ENCODE measurements around the gene NOVA2. TPM values are rescaled to one million over a fixed set of nuclear protein-coding genes. Genes with fewer than 3 reads are reported as not detected.

The NOVA2 gene
- total and polyA plus RNA-seq, 2 of the 8 experiments (the other 6 are each of a cell fraction or from before 2014, with no cell fraction given): 3.2 to 24.6 TPM

GRCh38 chr19:46014534-46014933 lies 40.9 kb upstream of the NOVA2 start:
- no peak overlapping the region for H2AK5ac ChIP-seq (ENCODE audit: low read depth, low read length)
- no peak for FAIRE-seq
- TF ChIP-seq ASH2L (IDR thresholded peaks at IDR 0.05; ENCODE audit: low read length) (no peak), CEBPB (IDR thresholded peaks at IDR 0.05; ENCODE audit: low read depth, low read length) (no peak), TCF12 (IDR thresholded peaks at IDR 0.05; ENCODE audit: low read depth, low read length) (no peak), CREB1 (IDR thresholded peaks at IDR 0.05) (no peak), TAF1 (IDR thresholded peaks at IDR 0.05; ENCODE audit: low read depth, low read length) (no peak), SAP30 (IDR thresholded peaks at IDR 0.05; ENCODE audit: insufficient read depth, insufficient replicate concordance, low read length) (no peak), CBX8 (IDR thresholded peaks at IDR 0.05; ENCODE audit: borderline replicate concordance, low read depth, low read length) (no peak), BACH1 (IDR thresholded peaks at IDR 0.05; ENCODE audit: low read length) (no peak), SUZ12 (IDR thresholded peaks at IDR 0.05; ENCODE audit: low read length) (no peak), POLR2AphosphoS5 (IDR thresholded peaks at IDR 0.05; ENCODE audit: low read depth, low read length) (no peak), GTF2F1 (IDR thresholded peaks at IDR 0.05; ENCODE audit: borderline replicate concordance, low read depth, low read length) (no peak), CHD2 (IDR thresholded peaks at IDR 0.05; ENCODE audit: low read length) (no peak), POU5F1 (IDR thresholded peaks at IDR 0.05; ENCODE audit: low read depth, low read length) (no peak)
- TF ChIP-seq, protein P1, sequence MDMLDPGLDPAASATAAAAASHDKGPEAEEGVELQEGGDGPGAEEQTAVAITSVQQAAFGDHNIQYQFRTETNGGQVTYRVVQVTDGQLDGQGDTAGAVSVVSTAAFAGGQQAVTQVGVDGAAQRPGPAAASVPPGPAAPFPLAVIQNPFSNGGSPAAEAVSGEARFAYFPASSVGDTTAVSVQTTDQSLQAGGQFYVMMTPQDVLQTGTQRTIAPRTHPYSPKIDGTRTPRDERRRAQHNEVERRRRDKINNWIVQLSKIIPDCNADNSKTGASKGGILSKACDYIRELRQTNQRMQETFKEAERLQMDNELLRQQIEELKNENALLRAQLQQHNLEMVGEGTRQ (IDR thresholded peaks at IDR 0.05; ENCODE audit: low read length): no peak

More at GRCh38 chr19:46014534-46014933, 40.9 kb upstream of the NOVA2 start:
- Histone ChIP-seq H4K91ac (replicated peaks; ENCODE audit: insufficient read length, low read length) (no peak overlapping the region), H3K18ac (ENCODE audit: extremely low read depth, low read length) (no peak overlapping the region), H4K5ac (ENCODE audit: insufficient read length, low read depth, low read length) (no peak overlapping the region), H3K27ac (ENCODE audit: low read depth, low read length) (no peak overlapping the region), H2BK20ac (ENCODE audit: low read length) (no peak overlapping the region), H3K23ac (ENCODE audit: insufficient read length) (no peak overlapping the region), H2AFZ (ENCODE audit: low read length) (no peak overlapping the region), H2BK15ac (ENCODE audit: low read length) (no peak overlapping the region), H3K9me3 (ENCODE audit: insufficient read depth in 2 of 2, low read depth in 1 of 2, low read length in 1 of 2) (no peaks in the 10 kb centered on the region), H3K9ac (replicated peaks in 1 of 4; ENCODE audit: extremely low read depth in 1 of 4, low read depth in 3 of 4, low read length in 3 of 4) (peak overlapping the region in 2 of 4 experiments; percentile 35 to 46; a peak in 4 of 7 replicates), H3K4me3 (ENCODE audit: extremely low read depth in 1 of 4, insufficient read depth in 2 of 4, low read depth in 3 of 4, low read length in 4 of 4) (peak overlapping the region; percentile 41 to 54 (median 50)), H3K56ac (replicated peaks; ENCODE audit: insufficient read length, low read depth, low read length) (no peak overlapping the region), H3K23me2 (ENCODE audit: low read depth, low read length) (peaks cover 19% of the 10 kb centered on the region; the same call in 1 of the 2 replicates), H2BK120ac (replicated peaks; ENCODE audit: low read depth, low read length) (no peak overlapping the region), H3K79me1 (ENCODE audit: low read depth, low read length) (no peaks in the 10 kb centered on the region), H3K4me2 (ENCODE audit: insufficient read depth in 1 of 2, low read depth in 2 of 2, low read length in 2 of 2) (peak overlapping the region; percentile 85 to 99), H2BK5ac (ENCODE audit: low read depth, low read length) (no peak overlapping the region), H3K36me3 (ENCODE audit: control insufficient read depth in 2 of 4, insufficient read depth in 4 of 4, low read length in 3 of 4) (peaks cover 0 to 3% (median 0%) of the 10 kb centered on the region in 4 experiments; a peak in 3 of 8 replicates), H3K4me1 (replicated peaks in 1 of 4; ENCODE audit: control insufficient read depth in 3 of 4, insufficient read depth in 4 of 4, low read length in 3 of 4) (peaks cover 0 to 11% (median 8%) of the 10 kb centered on the region in 4 experiments; a peak in 6 of 7 replicates), H3K79me2 (ENCODE audit: control insufficient read depth in 1 of 2, insufficient read depth in 2 of 2, low read length in 2 of 2) (no peaks in the 10 kb centered on the region), H2BK12ac (ENCODE audit: low read depth, low read length) (no peak overlapping the region), H3K4ac (replicated peaks; ENCODE audit: insufficient read length, low read depth, low read length) (no peak overlapping the region), H4K8ac (ENCODE audit: extremely low read depth, insufficient read depth, low read length) (no peak overlapping the region), H4K20me1 (replicated peaks in 1 of 2; ENCODE audit: control insufficient read depth in 1 of 2, insufficient read depth in 2 of 2, low read length in 2 of 2) (peaks cover 7 to 13% of the 10 kb centered on the region in 2 experiments), H3K27me3 (replicated peaks in 1 of 4; ENCODE audit: control insufficient read depth in 3 of 4, extremely low read depth in 1 of 4, insufficient read depth in 3 of 4, low read length in 3 of 4) (peaks cover 5 to 20% (median 19%) of the 10 kb centered on the region in 4 experiments), H3K14ac (ENCODE audit: insufficient read length) (no peak overlapping the region)
- ChIA-PET CTCF (ENCODE audit: partially characterized antibody) (interaction anchor here (1.0 to 3.3 kb wide), 2 partner anchors 14 to 62 kb away, joined by 6 to 13 read pairs; no protein-coding TSS in a partner anchor), POLR2A (ENCODE audit: partially characterized antibody) (interaction anchor here (0.8 to 1.4 kb wide), 4 partner anchors 9 to 112 kb away, joined by 3 to 4 read pairs (median 3); partner anchors contain the start of gene CCDC61)
- no peak for DNase-seq (ENCODE audit: low read depth in 1 of 2, low spot score in 2 of 2)
- 43% methylated on average over 8 of the region's 8 CpGs; no CpG with 5 or more reads in 1 of the 2 experiments for WGBS, 2 experiments (ENCODE audit: extremely low coverage in 1 of 2, insufficient coverage in 1 of 2, insufficient read length in 1 of 2, insufficient replicate concordance in 2 of 2, low coverage in 1 of 2, low lambda C conversion rate in 2 of 2, missing lambda C conversion rate in 1 of 2)
